GM10248 (cell line): Measurements from ENCODE around the gene PCDH15.
"Not testable (repeated sequence)": the region's sequence is repeated elsewhere in the genome, so short reads cannot be mapped to it uniquely, and the experiment has no call there.

ENCODE experiments used
- CTCF ChIA-PET: fragments of 300-600 bp; sonication (Branson Sonifier 250); formaldehyde crosslinking; extraction: SDS; loops from one replicate; lab custom pipeline; 2021; ENCODE audit warnings: antibody characterized with exemption; lab: Yijun Ruan, JAX
- POLR2A ChIA-PET: fragments of 350-650 bp; sonication (Branson Sonifier 250); formaldehyde crosslinking; extraction: SDS; loops from one replicate; lab custom pipeline; 2020; ENCODE audit warnings: antibody characterized with exemption; lab: Yijun Ruan, JAX
- DNase-seq: peaks from one replicate; pipeline ENCODE4 v3.0.0; 2012; ENCODE audit errors: extremely low spot score
- TF ChIP-seq, protein P1 (sequence below): IDR thresholded peaks from 2 replicates; pipeline ENCODE4 v1.5.1; 2012; ENCODE audit warnings: mild to moderate bottlenecking, low read depth; ENCODE audit errors: extremely low read depth, missing control alignments, control extremely low read depth

Gene PCDH15

DNA sequence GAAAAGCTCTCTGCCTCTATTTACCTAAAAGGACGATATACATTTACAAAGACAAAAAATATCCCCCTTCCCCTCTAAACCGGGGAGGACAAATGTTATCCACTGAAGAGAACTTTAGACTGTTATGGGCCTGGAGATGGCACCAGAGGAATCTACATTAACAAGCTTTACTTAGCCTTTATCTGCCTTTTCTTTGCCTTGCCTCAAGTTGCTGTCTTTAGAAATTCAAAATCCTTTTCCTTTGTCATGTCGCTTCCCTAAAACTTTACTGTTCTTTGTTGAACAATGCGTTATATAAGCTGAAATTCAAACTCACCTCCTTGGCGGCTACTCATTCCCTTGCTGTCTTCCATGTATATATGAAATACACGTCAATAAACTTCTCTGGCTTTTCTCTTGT, 405.0 kb downstream of the PCDH15 start:
- CTCF ChIA-PET: no interaction called here
- DNase-seq: no peak
- TF ChIP-seq, protein P1, sequence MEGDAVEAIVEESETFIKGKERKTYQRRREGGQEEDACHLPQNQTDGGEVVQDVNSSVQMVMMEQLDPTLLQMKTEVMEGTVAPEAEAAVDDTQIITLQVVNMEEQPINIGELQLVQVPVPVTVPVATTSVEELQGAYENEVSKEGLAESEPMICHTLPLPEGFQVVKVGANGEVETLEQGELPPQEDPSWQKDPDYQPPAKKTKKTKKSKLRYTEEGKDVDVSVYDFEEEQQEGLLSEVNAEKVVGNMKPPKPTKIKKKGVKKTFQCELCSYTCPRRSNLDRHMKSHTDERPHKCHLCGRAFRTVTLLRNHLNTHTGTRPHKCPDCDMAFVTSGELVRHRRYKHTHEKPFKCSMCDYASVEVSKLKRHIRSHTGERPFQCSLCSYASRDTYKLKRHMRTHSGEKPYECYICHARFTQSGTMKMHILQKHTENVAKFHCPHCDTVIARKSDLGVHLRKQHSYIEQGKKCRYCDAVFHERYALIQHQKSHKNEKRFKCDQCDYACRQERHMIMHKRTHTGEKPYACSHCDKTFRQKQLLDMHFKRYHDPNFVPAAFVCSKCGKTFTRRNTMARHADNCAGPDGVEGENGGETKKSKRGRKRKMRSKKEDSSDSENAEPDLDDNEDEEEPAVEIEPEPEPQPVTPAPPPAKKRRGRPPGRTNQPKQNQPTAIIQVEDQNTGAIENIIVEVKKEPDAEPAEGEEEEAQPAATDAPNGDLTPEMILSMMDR: no peak
- POLR2A ChIA-PET: no interaction called here

DNA sequence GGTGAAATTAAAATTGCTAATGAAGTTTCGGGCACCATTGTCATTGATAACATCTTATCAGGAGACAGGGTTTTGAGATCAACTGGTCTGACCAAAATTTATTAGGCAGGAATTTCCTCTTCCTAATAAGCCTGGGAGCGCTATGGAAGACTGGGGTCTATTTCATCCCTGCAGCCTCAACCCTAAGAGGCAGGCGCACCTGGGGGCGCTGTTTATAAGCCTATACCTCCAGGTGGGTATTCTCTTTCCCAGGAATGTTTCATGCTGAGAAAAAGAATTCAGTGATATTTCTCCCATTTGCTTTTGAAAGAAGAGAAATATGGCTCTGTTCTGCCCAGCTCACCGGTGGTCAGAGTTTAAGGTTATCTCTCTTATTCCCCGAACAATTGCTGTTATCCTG, 406.4 kb downstream of the PCDH15 start:
- CTCF ChIA-PET, DNase-seq, POLR2A ChIA-PET: not testable (repeated sequence)

DNA sequence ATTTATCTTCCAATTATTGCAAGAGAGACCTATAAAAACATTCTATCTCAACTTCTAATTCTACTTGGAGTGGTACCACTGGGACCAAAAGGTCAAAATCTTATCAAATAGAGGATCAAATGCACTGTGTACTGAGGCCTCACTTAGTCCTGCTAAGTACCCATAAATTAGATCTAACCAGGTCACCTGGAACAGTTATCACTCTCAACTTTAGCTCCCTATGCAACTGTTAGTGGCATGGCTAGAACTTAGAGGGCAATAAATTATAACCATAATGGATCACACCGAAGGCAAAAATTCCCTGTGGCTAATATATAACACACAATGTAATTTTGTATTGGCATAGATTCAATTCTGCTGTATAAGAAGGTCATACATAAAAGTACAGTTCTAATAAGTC, 428.9 kb downstream of the PCDH15 start:
- CTCF ChIA-PET: no interaction called here
- TF ChIP-seq, protein P1: no peak
- POLR2A ChIA-PET: no interaction called here
- DNase-seq: no peak

DNA sequence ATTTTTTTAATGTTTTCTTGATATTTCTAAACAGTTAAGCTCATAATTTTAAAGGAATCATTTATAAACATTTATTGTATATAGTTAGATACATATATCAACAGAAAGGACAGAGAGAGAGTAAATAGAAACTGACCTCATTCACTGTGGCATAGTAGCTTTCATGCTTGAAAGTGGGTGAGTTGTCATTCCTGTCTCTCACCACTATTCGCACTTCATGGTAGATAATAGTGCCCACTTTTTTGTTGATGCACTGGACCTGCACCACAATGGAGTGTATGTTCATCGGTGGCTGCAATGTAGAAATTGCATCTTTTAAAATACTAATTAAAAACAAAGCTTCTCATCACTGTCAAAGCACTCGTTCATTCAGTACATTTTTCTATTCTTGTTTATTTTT, 432.0 kb downstream of the PCDH15 start:
- TF ChIP-seq, protein P1: no peak

DNA sequence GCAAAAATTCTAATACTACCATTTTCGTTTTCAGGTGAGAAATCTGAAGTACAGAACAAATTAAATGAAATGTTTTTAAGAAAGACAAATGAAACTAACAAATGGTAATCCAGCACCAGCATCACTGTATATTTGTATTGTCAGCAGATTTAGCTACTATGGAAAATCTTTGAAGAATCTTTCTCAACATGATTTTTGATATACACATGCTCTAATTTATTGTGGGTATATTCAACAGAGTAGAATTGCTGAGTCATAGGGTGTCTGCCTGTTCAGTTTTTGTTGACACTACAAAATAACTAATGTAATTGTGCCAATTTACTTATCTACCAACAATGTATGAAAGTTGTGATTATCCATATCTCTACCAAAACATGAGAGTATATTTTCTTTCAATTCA, 437.6 kb downstream of the PCDH15 start:
- POLR2A ChIA-PET: no interaction called here
- CTCF ChIA-PET: no interaction called here
- TF ChIP-seq, protein P1: no peak
- no peak for DNase-seq

More for the DNA sequence above, 432.0 kb downstream of the PCDH15 start:
- CTCF ChIA-PET: no interaction called here
- POLR2A ChIA-PET: no interaction called here
- no peak for DNase-seq

DNA sequence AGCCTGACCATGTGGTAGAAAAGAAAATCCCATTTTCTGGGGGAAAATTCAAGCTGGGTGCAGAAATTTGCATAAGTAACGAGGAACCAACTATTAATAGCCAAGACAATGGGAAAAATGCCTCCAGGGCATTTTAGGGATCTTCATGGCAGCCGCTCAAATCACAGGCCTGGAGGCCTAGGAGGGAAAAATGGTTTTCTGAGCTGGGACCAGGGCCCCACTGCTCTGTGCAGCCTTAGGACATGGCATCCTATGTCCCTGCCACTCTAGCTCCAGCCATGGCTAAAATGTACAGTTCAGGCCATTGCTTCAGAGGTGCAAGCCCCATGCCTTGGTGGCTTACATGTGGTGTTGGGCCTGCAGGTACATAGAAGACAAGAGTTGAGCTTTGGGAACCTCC, 459.0 kb downstream of the PCDH15 start:
- ChIA-PET POLR2A (no interaction called here), CTCF (interaction anchor here (1.3 kb wide), 1 partner anchor 17 kb away, joined by 4 read pairs; no protein-coding TSS in a partner anchor)
- no peak for DNase-seq
- TF ChIP-seq, protein P1: no peak

DNA sequence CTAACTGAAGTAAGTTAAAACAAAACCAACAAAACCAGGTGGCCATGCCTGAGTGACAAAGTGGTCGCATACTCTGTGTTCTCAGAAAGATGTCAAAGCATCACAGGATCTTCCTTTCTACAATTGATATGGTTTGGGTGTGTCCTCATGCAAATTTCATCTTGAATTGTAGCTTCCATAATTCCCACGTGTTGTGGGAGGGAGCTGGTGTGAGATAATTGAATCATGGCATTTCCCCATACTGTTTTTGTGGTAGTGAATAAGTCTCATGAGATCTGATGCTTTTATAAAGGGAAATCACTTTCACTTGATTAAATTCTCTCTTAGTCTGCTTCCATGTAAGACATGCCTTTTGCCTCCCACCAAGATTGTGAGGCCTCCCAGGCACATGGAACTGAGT, 465.7 kb downstream of the PCDH15 start:
- ChIA-PET CTCF (no interaction called here), POLR2A (no interaction called here)
- DNase-seq: no peak
- TF ChIP-seq, protein P1: no peak
